ENCODE data around the gene TAX1BP3.

- TF ChIP-seq CTCF (IDR thresholded peaks at IDR 0.05; ENCODE audit: low read depth, low read length, missing input control) (no peak), RAD21 (IDR thresholded peaks at IDR 0.05) (no peak), EGR1 (IDR thresholded peaks at IDR 0.05; ENCODE audit: low read depth in 2 of 2) (no peak), GABPA (IDR thresholded peaks at IDR 0.05 in 1 of 2, conservative IDR thresholded peaks at IDR 0.05 in 1 of 2) (no peak), REST (IDR thresholded peaks at IDR 0.05) (no peak), FOXA1 (IDR thresholded peaks at IDR 0.05) (no peak), YY1 (IDR thresholded peaks at IDR 0.05) (no peak), SP1 (IDR thresholded peaks at IDR 0.05) (no peak), RXRA (IDR thresholded peaks at IDR 0.05) (no peak), TAF1 (conservative IDR thresholded peaks at IDR 0.05) (no peak), JUND (IDR thresholded peaks at IDR 0.05) (no peak)
- TF ChIP-seq, protein P1, sequence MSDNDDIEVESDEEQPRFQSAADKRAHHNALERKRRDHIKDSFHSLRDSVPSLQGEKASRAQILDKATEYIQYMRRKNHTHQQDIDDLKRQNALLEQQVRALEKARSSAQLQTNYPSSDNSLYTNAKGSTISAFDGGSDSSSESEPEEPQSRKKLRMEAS (IDR thresholded peaks at IDR 0.05), result no peak
- TF ChIP-seq, protein P2, sequence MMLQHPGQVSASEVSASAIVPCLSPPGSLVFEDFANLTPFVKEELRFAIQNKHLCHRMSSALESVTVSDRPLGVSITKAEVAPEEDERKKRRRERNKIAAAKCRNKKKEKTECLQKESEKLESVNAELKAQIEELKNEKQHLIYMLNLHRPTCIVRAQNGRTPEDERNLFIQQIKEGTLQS (IDR thresholded peaks at IDR 0.05), result no peak
- TF ChIP-seq, protein P3, sequence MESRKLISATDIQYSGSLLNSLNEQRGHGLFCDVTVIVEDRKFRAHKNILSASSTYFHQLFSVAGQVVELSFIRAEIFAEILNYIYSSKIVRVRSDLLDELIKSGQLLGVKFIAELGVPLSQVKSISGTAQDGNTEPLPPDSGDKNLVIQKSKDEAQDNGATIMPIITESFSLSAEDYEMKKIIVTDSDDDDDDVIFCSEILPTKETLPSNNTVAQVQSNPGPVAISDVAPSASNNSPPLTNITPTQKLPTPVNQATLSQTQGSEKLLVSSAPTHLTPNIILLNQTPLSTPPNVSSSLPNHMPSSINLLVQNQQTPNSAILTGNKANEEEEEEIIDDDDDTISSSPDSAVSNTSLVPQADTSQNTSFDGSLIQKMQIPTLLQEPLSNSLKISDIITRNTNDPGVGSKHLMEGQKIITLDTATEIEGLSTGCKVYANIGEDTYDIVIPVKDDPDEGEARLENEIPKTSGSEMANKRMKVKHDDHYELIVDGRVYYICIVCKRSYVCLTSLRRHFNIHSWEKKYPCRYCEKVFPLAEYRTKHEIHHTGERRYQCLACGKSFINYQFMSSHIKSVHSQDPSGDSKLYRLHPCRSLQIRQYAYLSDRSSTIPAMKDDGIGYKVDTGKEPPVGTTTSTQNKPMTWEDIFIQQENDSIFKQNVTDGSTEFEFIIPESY (IDR thresholded peaks at IDR 0.05), result no peak
These were observed 24.8 kb upstream of the TAX1BP3 start for GRCh38 chr17:3693141-3693540.

Data from liver (tissue), 3 donors.